GM20431 (cell line): Measurements from ENCODE around the gene CHST9.
"Not testable (repeated sequence)": the region's sequence is repeated elsewhere in the genome, so short reads cannot be mapped to it uniquely, and the experiment has no call there.

Experiments used
- in situ Hi-C: fragments of 300-500 bp; cut with MseI, MboI; formaldehyde crosslinking; loops from one replicate; pipeline ENCODE4 v1.15.0; 2020; ENCODE audit warnings: low sequenced_read_pairs; ENCODE audit not compliant: unreplicated experiment

CHST9 gene, protein sequence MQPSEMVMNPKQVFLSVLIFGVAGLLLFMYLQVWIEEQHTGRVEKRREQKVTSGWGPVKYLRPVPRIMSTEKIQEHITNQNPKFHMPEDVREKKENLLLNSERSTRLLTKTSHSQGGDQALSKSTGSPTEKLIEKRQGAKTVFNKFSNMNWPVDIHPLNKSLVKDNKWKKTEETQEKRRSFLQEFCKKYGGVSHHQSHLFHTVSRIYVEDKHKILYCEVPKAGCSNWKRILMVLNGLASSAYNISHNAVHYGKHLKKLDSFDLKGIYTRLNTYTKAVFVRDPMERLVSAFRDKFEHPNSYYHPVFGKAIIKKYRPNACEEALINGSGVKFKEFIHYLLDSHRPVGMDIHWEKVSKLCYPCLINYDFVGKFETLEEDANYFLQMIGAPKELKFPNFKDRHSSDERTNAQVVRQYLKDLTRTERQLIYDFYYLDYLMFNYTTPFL

DNA sequence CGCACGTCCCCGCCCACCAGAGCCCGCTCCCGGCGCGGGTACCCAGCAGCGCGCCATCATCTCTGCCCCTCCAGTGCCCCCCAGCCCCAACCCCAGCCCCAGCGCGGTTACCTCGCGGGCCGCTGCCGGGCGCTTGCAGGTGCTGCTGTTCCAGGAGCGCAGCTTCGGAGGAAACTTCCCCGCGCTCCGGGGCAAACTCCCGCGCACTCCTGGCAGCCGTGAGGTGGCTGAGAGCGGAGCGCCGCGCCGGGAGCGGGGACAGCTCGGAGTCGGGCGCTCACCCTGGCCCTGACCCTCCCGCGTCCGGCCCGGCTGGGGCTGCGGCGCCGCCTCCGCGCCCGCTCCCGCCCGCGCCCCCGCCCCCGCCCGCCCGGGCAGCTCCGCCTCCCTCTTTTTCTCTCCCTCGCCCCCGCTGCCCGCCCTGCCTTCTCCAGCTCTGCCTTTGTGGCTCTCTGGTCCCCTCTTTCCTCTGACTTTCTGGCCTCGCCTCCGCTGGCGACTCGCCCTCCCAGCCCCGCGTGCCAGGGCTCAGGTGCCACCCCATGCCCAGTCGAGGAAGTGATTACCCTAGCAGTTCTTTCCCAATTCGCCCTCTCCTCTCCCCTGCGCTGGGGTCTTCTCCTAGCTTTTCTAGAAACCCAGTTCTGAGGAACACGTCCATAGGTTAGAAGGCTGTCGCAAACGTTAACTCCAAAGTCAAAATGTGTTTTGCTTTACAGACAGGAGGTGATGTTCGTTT, at the start of gene CHST9:
Gene CHST9, minus strand, starts transcription at position 284 of the 739 bp plus-strand sequence. CDS start 42,499 bp downstream, outside the sequence.
- in situ Hi-C loops: no loop called here

DNA sequence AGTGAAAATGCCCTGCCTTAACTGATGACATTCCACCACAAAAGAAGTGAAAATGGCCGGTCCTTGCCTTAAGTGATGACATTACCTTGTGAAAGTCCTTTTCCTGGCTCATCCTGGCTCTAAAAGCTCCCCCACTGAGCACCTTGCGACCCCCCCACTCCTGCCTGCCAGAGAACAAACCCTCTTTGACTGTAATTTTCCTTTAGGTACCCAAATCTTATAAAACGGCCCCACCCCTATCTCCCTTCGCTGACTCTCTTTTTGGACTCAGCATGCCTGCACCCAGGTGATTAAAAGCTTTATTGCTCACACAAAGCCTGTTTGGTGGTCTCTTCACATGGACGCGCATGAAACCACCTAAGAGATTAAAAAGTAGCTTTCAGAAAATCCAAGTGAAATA, 47.2 kb upstream of the CHST9 start:
- in situ Hi-C loops: not testable (repeated sequence)

DNA sequence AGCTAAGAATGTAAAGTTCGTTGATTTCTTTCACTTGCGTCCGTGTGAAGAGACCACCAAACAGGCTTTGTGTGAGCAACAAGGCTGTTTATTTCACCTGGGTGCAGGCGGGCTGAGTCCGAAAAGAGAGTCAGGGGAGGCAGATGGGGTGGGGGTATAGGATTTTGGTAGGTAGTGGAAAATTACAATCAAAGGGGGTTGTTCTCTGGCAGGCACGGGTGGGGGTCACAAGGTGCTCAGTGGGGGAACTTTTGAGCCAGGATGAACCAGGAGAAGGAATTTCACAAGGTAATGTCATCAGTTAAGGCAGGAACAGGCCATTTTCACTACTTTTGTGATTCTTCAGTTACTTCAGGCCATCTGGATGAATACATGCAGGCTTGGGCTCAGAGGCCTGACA, 46.6 kb upstream of the CHST9 start:
- in situ Hi-C loops: not testable (repeated sequence)

DNA sequence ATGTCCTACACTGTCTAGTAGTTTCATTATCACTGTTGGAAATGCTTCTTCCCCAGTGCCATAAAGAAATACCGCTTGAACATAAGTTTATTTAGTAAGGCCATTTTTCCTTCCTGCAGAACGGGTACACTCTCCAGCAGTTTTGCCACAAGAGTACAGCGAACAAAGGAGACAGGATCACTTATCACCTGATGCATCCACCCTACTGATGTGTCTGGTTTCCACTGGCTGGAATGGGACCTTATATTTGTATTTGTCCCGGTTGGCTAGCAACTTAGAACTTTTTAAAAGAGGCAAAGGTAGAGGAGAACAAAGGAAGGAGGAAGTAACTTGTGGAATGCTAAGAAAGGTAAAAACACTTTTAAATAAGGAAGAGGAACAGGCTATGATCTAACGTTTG, 46.1 kb upstream of the CHST9 start:
- in situ Hi-C loops: not testable (repeated sequence)

DNA sequence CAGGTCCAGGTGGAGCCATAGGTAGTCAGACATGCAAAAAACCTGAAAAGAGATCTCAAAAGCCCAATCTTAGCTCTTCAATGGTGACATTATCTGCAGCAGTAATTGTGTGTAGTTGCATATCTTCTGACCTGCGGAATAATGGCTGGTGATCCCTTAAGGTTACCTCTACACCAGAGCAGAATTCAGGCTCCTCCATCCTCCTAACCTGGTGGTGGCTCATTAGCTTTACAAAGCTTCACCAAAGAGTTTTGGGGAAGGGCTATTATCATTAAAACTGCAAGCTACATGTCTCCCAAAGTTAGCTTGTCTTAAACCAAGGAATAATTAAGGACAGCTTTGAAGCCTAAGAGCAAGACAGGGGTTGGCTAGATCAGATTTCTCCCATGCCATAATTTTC, 42.6 kb upstream of the CHST9 start:
- in situ Hi-C loops: no loop called here

DNA sequence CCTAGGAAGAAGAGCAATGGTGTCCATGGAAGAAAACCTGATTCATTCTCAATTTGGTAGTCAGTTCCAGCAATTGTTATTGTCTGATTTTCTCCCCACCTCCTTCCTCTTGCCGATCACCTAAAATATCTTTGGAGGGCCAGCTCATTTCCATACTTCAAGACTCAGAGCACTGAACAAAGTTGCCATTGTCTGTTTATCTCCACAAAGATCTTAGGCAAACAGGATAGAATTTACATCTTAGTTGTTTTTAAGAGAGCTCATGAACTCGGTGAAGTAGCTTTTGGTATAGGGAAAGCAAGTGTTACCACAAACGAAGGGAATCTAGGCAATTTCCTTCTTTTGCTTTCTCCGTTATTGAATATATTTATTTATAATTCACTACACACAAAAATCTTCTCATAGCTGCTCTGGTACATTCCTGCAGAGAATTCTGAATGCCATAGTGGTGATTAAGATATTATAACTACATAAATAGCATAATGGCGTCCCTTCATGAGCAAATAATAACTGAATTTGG, 41.5 kb upstream of the CHST9 start:
- in situ Hi-C loops: no loop called here

DNA sequence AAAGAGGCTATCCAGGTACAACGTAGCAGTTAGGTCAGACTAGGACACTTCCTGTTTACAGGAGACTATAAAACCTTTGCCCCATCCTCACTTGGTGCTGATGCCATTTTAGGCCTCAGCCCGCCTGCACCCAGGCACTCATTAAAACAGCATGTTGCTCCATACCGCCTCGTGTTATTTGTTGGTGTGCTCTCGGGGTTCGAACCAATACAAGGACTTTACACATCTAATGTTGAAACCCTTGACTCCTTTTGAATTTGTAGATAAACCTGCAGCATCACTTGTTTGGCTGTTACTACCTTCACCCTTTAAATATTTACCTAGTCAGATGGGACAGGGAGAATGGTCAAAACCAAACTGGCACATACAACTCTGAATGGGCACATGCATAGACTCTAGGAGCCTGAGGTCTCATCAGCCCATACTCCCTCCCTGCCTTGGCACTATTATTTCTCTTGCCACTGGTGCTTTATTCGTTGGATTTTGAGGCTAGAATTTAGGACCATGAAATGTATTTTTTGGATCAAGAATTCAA, 40.9 kb upstream of the CHST9 start:
- in situ Hi-C loops: no loop called here

DNA sequence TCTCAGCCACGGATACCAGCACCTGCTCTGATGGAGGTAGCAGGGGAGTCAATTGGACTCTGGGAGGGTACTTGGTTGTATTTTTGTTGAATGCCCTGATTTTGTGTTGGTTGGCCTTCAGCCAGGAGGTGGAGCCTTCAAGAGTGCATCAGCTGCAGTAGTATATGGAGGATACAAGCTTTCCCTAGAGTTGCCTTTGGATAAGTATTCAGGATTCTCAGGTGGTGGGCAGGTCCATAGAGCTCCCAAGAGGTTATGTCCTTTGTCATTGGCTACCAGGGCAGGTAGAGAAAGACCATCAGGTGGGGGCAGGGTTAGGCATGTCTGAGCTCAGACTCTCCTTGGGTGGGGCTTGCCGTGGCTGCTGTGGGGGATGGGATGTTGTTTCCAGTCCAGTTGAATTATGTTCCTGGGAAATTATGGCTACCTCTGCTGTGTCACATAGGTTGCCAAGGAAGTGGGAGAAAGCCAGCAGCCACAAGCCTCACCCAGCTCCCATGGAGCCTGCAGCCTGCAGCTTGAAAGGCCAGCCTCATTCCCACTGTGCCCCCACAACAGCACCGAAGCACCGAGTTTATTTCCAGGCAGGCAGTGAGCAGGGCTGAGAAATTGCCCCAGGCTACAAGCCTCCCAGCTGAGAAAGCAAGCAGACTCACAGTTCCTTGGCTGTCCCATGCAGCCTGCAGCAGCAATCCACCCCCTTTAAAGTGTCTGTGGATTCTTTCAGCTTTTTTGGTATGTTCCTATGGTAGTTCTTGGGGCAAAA, 38.6 kb upstream of the CHST9 start:
- in situ Hi-C loops: no loop called here

DNA sequence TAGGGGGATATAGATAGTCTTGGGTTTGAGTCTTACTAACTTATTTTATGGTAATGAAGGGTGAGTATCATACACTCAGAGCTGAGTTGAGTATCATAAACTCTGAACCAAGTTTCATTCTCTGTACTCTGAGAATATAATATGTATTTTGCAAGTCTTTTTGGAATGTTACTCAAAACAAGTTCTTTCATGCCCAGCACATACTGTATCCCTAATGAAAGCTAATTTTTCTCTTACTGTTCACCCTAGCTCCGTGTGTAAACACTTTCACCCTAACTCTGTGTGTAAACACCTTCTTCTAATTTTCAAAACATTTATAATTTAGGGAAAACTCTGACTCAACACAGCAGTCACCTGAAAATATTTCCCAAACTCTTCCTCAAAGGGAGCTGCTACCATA, 29.7 kb upstream of the CHST9 start:
- in situ Hi-C loops: no loop called here

DNA sequence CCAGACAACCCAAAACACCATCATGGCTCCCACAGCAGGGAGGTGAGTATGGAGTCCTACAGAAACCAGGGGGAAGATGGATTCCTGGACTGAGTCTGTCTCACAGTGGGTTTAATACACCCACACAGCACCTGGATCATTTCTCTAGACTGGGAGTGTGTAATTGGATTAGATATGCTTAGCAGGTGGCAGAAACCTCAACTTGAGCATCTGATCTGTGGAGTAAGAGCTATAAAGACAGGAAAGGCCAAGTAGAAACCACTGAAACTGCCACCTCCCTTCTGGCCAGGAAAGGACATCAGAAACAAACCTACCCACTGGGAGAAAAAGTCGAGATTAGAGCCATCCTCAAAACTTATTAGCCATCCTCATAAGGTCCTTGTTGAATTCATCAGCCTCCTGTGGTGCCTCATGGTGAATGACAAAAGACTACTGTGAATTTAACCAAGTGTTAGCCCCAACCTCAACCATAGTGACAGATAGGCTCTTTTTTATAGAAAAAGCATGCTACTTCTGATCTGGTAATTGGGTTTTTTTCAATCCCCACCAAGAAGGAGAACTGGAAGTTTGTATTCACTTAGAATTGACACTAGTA, 28.1 kb upstream of the CHST9 start:
- in situ Hi-C loops: no loop called here

DNA sequence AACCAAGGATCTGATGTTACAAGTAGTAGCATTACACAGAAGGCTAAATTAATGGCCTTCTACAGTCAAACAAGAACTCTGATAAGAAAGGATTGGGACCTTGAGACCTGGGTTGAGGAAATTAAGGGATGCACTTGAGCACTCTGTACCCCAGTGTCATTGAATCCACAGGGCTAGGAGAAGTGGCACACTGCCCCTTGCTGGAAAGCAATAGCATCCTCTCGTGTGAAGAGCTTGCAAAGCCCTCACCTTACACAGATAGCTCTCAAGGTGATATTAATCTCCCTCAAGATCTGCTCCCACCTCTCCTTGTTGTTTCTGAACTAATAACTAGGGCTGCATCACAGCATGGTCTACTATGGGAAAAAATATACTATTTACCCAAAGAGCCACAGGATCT, 26.5 kb upstream of the CHST9 start:
- in situ Hi-C loops: no loop called here

DNA sequence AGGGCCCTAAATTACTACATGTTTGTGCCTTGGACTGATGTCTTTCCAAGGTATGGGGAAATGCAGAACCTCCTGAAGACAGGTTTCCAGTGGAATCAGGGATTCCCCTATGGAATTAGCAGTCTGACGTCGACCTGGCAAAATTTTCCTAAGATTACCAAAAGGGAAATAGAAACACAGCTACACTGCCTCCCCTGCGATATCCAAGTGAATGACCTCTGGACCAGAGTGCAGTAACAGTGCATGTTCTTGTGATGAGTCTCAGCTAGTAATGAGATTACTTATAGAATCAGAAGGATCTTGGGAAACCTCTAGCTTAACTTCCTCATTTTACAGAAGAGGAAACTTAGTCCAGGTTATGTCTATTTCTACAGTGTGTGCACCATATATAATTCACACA, 21.3 kb upstream of the CHST9 start:
- in situ Hi-C loops: no loop called here

DNA sequence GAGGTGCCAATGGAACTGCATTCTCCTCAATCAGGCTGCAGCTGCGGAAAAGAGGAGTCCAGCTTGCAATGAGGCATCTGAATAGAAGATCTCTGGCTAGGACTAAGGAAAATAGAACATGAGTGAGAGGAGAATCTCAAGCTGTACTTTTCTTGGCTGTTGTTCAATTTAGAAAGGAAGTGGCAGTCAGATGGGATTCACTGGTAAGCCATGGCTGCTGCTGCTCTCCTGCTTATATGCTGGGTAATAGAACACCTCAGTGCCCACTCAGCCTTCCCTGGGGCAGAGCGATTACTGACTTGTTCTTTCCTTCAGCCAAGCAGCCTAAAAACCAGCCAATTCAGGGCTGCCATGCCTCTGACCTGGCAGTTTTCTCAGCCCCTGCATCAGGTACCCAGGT, 17.6 kb upstream of the CHST9 start:
- in situ Hi-C loops: no loop called here

DNA sequence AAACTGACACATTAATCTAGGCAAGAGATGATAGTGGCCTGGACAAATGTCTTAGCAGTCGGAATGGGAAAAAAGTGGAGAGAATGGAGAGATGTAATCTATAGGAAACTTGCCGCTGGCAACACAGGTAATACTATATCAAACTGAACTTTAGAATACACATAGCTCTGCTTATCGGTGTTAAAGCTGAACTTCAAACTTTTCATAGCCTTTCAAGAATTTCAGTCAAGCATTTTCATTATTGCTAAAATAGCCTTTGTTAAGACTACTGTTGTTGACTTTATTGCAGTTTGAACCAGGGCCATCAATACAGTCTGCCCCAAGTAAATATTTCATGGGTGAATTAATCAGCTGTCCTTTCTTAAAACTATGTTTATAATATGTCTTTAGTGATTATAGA, 12.9 kb upstream of the CHST9 start:
- in situ Hi-C loops: no loop called here

DNA sequence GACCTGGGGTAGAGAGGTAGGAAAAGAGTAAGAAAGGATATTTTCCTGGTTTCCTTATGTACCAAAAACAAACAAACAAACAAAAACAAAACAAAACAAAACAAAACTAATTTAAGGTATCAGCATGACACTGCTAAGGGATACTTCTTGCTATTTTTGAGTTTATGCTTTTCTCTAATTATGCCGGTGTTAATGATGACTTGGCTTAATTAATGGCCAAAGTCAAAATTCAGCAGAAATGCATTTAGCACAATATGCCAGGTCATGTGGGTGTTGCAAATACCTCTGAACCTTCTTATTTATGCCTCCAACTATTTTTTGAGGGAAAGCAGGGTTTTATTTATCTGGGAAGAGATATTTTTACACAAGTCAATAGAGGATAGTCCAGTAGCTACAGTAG, 3.2 kb upstream of the CHST9 start:
- in situ Hi-C loops: no loop called here

DNA sequence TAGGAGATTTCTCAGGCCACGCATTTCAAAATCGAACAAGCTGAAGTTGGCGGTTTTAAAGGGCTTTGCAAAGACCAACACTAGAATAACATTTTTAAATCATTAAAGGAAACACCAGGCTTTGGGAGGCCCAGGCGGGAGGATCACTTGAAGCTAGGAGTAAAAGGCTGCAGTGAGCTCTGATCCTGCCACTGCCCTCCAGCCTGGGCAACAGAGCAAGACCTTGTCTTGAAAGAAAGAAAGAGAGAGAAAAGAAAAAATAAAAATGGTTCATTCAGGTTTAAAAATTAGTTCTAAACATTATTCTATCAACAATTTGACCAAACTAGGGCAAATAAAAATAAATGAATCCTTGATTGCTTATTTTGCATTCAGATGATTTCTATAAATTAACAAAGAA, 789 bp upstream of the CHST9 start:
- in situ Hi-C loops: no loop called here

DNA sequence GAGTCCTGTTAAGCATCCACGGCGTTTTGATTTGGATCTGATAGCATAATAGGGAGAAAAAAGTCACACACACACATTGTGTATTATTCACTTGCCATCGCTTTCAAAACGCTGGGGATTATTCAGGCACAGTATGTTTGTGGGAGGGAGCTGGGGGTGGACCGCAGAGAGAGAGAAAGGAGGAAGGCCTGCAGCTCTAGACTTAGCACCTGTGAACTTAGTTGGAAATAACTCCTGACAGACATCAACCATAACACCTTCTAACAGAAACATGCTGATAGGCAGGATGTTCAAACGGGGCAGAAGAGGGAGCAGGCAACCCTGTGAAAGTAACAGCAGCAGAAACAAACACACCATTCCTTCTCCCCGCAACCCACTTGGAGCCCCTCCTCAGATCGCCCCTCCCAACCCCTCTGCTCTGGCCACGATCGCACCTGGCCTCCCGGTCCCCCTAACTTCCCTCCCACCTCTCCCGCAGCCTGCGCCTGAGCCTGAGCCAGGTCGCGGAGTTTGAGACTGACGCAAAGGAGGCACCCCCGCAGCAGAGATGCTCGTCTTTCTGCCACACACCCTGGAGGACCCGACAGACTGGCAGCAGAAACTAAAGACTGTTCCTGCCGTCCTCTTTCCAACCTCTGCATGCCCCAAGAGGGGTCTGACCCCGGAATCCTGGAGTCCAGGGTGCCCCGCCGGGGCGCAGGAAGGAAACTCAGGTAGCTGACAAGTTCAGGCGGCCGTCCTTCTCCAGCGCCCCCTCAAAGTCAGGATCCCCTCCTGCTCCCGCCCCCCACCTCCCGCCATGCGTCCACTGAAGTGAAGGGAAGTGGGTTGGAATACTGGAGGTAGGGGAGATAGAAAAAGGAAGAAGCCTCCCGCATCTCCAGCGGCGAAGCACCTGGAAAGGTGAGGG, 738 bp downstream of the CHST9 start:
- in situ Hi-C loops: no loop called here

DNA sequence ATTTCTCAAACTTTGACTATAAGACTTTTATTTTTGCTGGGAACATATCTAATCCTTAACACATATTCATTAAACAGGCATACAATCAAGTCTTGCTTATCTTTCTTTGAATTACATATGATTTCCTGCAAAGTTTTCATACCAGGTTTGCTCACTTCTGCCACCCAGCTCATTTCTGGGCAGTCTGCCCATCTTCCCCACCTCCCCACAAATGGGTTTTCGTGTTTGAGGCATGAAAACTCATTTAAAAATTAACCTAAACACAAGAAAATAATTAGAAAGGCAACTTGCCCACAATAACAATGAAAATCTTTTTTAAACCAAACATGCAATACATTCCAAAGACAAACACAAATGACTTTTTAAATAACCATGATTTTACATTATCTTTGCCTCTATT, 3.4 kb downstream of the CHST9 start:
- in situ Hi-C loops: no loop called here

DNA sequence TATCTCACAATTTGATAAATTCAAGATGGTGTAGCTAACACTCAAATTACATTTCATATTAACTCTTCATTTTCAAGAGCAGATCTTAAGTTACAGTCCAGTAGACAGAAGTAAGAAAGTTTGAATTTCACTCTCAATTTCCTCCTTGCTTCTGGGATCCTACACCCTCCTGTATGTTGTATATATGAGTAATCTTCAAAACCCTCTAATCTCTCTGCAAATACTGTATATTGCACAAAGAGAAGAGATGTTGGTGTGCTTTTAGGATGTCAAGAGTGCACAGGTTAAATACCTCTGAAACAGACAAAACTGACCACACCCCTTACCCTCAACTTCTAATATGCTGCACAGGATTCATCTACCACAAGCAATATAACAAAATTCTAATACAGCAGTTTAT, 6.7 kb downstream of the CHST9 start:
- in situ Hi-C loops: no loop called here
